Measurements from ENCODE around the gene ST3GAL6.

- TF ChIP-seq CTCF (IDR thresholded peaks at IDR 0.05): no peak
- no peak for TF ChIP-seq POLR2A (IDR thresholded peaks at IDR 0.05)
Measured at GRCh38 chr3:98718730-98719129, 44.4 kb upstream of the ST3GAL6 start.
